ENCODE results near the gene FAM20C.

FAM20C gene

DNA sequence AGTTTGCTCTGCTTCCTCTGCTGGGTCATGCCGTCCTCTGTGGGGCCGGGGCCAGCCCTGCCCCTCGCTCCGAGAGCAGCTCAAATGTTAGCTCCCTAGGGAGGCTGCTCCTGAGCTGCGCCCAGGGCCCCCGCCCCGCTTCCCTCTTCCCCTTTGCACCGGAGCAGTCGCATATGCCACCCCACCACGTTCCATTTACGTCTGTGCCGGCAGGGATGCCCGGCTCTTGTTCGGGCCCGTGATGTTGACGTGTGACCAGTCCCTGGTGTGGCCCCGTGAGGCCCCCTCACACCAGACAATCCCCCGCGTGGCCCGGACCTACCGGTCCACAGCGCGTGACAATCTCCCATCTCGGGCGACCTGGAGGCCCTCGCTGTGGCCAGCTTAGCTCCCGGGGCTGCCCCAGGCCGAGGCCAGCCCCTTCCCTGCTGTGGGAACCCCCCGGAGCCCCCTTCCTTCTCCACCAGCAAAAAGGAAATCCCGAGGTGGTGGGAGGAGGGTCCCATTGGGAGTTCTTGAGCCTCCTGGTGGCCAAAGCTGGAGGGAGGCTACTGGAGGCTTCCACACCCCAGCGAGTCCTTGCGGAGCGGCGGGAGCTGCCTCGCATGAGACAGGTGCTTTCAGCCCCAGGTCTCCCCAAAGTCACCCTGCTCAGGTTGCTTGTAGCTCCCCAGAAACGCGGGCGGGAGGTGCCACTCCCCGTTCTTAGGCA, 15.2 kb downstream of the FAM20C start:
- DNase-seq = no peak

DNA sequence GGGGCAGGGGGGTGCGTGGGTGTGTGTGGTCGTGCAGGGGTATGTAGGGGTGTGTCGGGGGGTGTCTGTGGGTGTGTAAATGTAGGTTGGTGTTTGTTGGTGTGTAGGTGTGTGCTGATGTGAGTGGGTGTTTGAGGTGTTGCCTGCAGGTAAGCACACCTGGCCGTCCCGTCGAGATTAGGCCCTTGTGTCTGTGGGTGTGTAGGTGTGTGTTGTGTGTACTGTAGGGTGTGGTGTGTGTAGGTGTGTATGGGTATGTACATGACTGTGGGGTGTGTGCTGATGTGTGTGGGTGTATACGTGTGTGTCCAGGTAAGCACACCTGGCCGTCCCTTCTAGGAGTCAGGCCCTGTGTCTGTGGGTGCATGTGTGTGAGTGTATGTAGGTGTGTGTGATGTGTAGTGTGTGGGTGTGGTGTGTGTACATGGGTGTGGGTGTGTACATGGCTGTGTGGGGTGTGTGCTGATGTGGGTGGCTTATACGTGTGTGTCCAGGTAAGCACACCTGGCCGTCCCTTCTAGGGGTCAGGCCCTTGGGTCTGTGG, 15.8 kb downstream of the FAM20C start:
- no peak for DNase-seq

- no peak for DNase-seq
These were observed 16.4 kb downstream of the FAM20C start for GRCh38 chr7:208816-209215.

DNA sequence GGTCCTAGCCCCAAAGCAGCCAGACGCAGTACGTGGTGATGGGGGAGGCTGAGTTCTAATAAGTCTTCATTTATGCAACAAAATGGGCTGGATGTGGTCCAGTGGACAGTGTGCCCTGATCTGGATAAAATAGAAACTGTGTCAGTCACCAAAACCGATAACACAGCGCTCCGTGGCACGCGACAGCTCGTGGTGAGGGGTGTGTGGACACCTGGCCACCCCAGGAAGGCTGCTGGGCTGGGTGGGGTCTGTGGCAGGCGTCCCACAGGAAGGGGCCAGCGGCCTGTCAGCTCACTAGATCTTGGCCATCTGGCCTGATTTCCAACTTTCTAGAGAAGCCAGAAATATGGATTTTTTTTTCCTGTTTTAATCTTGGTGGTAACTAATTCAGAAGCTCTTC, 17.0 kb downstream of the FAM20C start:
- no peak for DNase-seq

- DNase-seq = no peak
These were observed 17.5 kb downstream of the FAM20C start for GRCh38 chr7:209906-210305.

GRCh38 chr7:210401-210925, 18.1 kb downstream of the FAM20C start:
- no peak for DNase-seq

- no peak for DNase-seq
These were observed 18.8 kb downstream of the FAM20C start for GRCh38 chr7:211033-211714.

GRCh38 chr7:211715-212058, 19.3 kb downstream of the FAM20C start:
- DNase-seq = no peak

GRCh38 chr7:212754-213153, 20.4 kb downstream of the FAM20C start:
- DNase-seq = no peak

- DNase-seq = no peak
These were observed 21.1 kb downstream of the FAM20C start for GRCh38 chr7:213324-213993.

DNA sequence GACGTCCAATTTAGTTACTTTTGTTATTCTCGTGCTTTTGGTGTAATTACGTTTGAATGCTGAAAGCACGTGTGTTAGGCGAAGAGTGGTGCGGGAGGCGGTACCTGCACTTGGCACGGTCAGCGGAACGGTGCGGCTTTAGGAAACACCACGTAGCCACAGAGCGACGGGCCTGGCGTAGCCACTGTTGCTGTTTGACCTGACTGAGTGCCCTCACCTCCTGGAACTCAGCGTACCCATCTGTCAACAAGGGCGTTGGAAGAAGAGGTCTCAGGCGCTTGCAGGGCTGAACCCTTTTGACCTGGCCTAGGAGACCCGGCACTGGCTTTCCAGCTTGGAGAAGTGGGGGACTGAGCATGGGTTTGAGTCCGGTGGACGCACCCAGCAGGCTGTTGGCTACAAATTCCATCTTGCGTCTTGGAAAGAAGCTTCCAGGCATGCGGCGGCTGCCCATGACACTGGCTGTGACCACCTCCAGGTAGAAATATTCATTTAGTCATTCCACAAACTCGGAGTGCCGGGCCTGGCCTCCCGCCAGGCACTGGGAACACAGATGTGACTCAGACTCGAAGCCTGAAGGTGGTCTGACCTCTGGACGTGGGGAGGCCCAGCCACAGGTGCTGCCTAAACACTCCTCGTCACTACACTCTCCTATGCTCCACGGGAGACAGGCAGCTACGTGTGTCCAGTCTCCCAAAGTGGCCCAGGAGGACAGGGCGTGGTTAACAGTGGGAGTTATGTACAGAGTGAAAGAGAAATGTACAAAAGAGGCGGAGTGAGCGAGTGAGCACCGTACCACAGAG, 22.2 kb downstream of the FAM20C start:
- no peak for DNase-seq

GRCh38 chr7:216360-217300, 24.3 kb downstream of the FAM20C start:
- DNase-seq = no peak

- DNase-seq = no peak
These were observed 25.4 kb downstream of the FAM20C start for GRCh38 chr7:217781-218180.

GRCh38 chr7:218316-218715, 25.9 kb downstream of the FAM20C start:
- DNase-seq = no peak

DNA sequence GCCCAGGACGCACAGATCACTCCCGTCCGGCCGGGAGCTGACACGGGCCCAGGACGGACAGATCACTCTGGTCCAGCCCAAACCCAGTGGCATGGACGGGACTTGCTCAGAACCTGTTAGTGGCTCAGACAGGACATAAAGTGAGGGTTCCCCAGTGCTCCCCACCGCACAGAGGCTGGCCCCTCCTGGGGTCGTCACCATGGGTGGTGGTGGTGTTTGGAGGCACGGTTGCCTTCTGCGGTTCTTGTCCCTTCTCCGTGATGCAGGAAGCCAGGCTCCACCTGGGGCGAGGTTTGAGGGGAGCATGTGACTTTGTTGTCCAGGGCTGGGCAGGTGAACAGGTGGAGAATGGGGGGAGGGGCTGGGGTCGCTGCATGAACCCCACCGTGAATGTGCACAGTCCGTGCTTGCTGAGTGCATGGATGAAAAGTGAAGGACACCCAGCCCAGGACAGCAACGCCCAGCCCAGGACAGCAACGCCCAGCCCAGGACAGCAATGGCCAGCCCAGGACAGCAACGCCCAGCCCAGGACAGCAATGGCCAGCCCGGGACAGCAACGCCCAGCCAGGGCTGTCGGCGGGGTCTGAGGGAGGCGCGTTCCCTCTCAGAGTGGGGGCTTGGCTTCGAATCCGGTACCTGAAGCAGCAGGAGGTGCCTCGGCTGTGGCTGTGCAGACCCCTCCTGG, 26.7 kb downstream of the FAM20C start:
- no peak for DNase-seq

GRCh38 chr7:219581-220150, 27.3 kb downstream of the FAM20C start:
- DNase-seq = peak in 46 of 56 donors; percentile 11 to 81 (median 54)

GRCh38 chr7:220151-220841, 27.9 kb downstream of the FAM20C start:
- DNase-seq = peak in 1 of 56 donors; percentile 61

GRCh38 chr7:221978-222715, 29.8 kb downstream of the FAM20C start:
- DNase-seq = no peak

All from amygdala (tissue), 56 donors.